K562 (cell line): ENCODE data around the gene SKIDA1. TPM values are rescaled to one million over a fixed set of nuclear protein-coding genes. Genes with fewer than 3 reads are reported as not detected.

Experiments
- ADNP ChIP-seq: fragments of 200-800 bp; sonication (Bioruptor generic); IDR thresholded peaks from 2 replicates; pipeline ENCODE4 v1.6.1; 2016; ENCODE audit warnings: missing genetic modification characterization, missing compliant biosample characterization
- FOXM1 ChIP-seq, 2 experiments: fragments of 450-650 bp in 1 of 2; sonication (generic) in 1 of 2; formaldehyde crosslinking in 1 of 2; IDR thresholded peaks; 2 replicates each; pipeline versions ENCODE4 v1.6.1 to v1.9.0; 2017 to 2022; ENCODE audit warnings: low read depth in 2 of 2, mild to moderate bottlenecking in 2 of 2, missing genetic modification reagents in 1 of 2, moderate library complexity in 1 of 2
- GABPA ChIP-seq: fragments of 200-800 bp; sonication (Bioruptor generic); conservative IDR thresholded peaks from 2 replicates; pipeline ENCODE4 v1.6.1; 2016; ENCODE audit warnings: low read depth, missing genetic modification characterization, missing compliant biosample characterization
- HIVEP1 ChIP-seq: fragments of 250-450 bp; sonication (Bioruptor Pico); IDR thresholded peaks from 2 replicates; pipeline ENCODE4 v1.4.0; 2020; ENCODE audit warnings: mild to moderate bottlenecking
- IFI16 ChIP-seq: fragments of 250-450 bp; sonication (Bioruptor Pico); IDR thresholded peaks from 2 replicates; pipeline ENCODE4 v2.1.2; 2022; ENCODE audit warnings: mild to moderate bottlenecking, inconsistent platforms
- MBD2 ChIP-seq: sonication (generic); IDR thresholded peaks from 2 replicates; pipeline ENCODE4 v1.6.1; 2016; ENCODE audit warnings: low read depth, borderline replicate concordance
- NCOA1 ChIP-seq: fragments of 450-650 bp; IDR thresholded peaks from 2 replicates; pipeline ENCODE4 v1.6.1; 2016; ENCODE audit warnings: low read depth
- POLR2B ChIP-seq: fragments of 450-650 bp; IDR thresholded peaks from 2 replicates; pipeline ENCODE4 v1.6.1; 2018; ENCODE audit warnings: low read depth; ENCODE audit not compliant: partially characterized antibody
- PRPF4 ChIP-seq: fragments of 200-400 bp; formaldehyde crosslinking; IDR thresholded peaks from one replicate; pipeline ENCODE4 v1.6.1; 2017; ENCODE audit warnings: low read length, low read depth, mild to moderate bottlenecking; ENCODE audit not compliant: insufficient read depth, poor library complexity, severe bottlenecking
- SMC3 ChIP-seq: conservative IDR thresholded peaks from 2 replicates; pipeline ENCODE4 v1.6.1; 2011; ENCODE audit warnings: low read depth, low read length, improper control_type of control experiment; ENCODE audit not compliant: insufficient read depth
- ZFP1 ChIP-seq: fragments of 450-650 bp; formaldehyde crosslinking; IDR thresholded peaks from 2 replicates; pipeline ENCODE4 v1.4.0; 2020; ENCODE audit warnings: mild to moderate bottlenecking, mixed read lengths
- ZKSCAN3 ChIP-seq: fragments of 250-450 bp; sonication (Bioruptor Pico); IDR thresholded peaks from 2 replicates; pipeline ENCODE4 v1.4.0; 2020
- ZNF311 ChIP-seq: fragments of 250-450 bp; sonication (Bioruptor Pico); IDR thresholded peaks from 2 replicates; pipeline ENCODE4 v1.4.0; 2020; ENCODE audit warnings: mild to moderate bottlenecking, moderate library complexity
- ZNF57 ChIP-seq: fragments of 450-650 bp; formaldehyde crosslinking; IDR thresholded peaks from 2 replicates; pipeline ENCODE4 v1.4.0; 2020; ENCODE audit warnings: mild to moderate bottlenecking, moderate library complexity
- ZNF699 ChIP-seq: fragments of 250-450 bp; sonication (Bioruptor Pico); IDR thresholded peaks from 2 replicates; pipeline ENCODE4 v1.8.0; 2021; ENCODE audit warnings: mild to moderate bottlenecking, moderate library complexity; ENCODE audit not compliant: insufficient replicate concordance
- polyA plus RNA-seq, 8 experiments: library from polyadenylated mRNA; depleted of rRNA in 4 of 8; stranded (reverse) in 5 of 8; unstranded in 3 of 8; fragments of >200 nt; fragmentation: Nextera tagmentation in 2 of 8; fragmentation: Illumina TruSeq in 1 of 8; extraction: Ambion mirVana in 2 of 8; extraction: Trizol in 1 of 8; gene quantifications; 2 replicates each; pipeline versions ENCODE4 v1.2.1 to v1.2.3, GENCODE V29; 2011 to 2014; ENCODE audit warnings: inconsistent platforms in 1 of 8, missing spikeins in 1 of 8
- total RNA-seq, 7 experiments: library from RNA; depleted of rRNA in 6 of 7; stranded (reverse); fragments of >200 nt in 6 of 7; fragmentation: Illumina TruSeq in 2 of 7; extraction: Trizol in 2 of 7; gene quantifications; 2 replicates each; pipeline versions ENCODE4 v1.2.1 to v1.2.3, GENCODE V29; 2011 to 2021; ENCODE audit warnings: low replicate concordance in 1 of 7
- TF ChIP-seq, protein P1 (sequence below): fragments of 200-400 bp; formaldehyde crosslinking; IDR thresholded peaks from 2 replicates; pipeline ENCODE4 v1.6.1; 2017; ENCODE audit warnings: mild to moderate bottlenecking, low read depth, low read length, moderate library complexity
- TF ChIP-seq, protein P2 (sequence below): fragments of 250-450 bp; sonication (Bioruptor Pico); IDR thresholded peaks from 2 replicates; pipeline ENCODE4 v1.5.0; 2020; ENCODE audit warnings: mild to moderate bottlenecking, borderline replicate concordance
- TF ChIP-seq, protein P3 (sequence below): IDR thresholded peaks from 3 replicates; pipeline ENCODE4 v1.6.1; 2011; ENCODE audit warnings: borderline replicate concordance, mild to moderate bottlenecking, moderate library complexity; ENCODE audit not compliant: insufficient read length; ENCODE audit errors: extremely low read depth

SKIDA1 gene
- total and polyA plus RNA-seq, 9 of the 15 experiments (the other 6 are each of a cell fraction or from before 2014, with no cell fraction given): 0.05 to 1.1 (median 0.42) TPM

DNA sequence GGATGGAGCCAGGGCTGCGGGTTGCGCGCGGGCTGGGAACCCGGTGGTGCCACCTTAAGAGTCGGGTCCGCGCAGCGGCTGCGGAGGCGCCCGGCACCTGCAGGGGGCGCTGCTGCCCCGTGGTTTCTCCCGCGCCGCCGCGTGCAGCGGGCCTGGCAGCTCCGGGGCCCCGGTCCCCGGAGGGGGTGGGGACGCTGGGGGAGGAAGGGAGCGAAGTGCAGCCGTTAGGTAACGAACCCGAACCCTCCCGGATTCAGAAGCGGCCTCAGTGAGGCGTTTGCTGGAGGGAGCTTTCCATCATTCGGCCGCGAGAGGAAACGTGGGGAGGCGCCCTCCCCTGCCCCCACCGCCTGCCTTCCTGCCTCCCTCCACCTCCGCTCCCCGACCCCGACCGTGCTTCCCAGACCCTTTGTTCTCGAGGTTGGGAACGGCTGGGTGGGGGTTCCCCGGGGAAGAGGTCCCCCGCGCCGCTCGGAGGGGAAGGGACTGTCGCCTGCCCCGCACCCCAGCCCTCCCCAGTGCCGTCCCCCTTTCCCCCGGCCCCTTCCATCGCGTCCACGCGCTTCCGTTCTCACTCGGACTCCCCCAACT is 29.6 kb downstream of the SKIDA1 start (continued):
- TF ChIP-seq ADNP (tag) (no peak), ZFP1 (CRISPR knock-in tag) (no peak), SMC3 (peak; percentile 90), ZNF311 (CRISPR knock-in tag) (no peak), IFI16 (CRISPR knock-in tag) (no peak), FOXM1 (IDR thresholded peaks at IDR 0.05; ENCODE audit: low read depth) (no peak), FOXM1 (CRISPR knock-in tag; IDR thresholded peaks at IDR 0.05; ENCODE audit: low read depth) (0 out of 2 replicates have a peak, but pooled peaks have one; percentile 67), GABPA (0 out of 2 replicates have a peak, but pooled peaks have one; percentile 5), ZNF57 (CRISPR knock-in tag) (no peak), ZKSCAN3 (CRISPR knock-in tag) (no peak), ZNF699 (CRISPR knock-in tag) (no peak), NCOA1 (no peak), POLR2B (no peak), MBD2 (peak; percentile 40; the same call in 1 of the 2 replicates), PRPF4 (peak; percentile 68), HIVEP1 (CRISPR knock-in tag) (peak; percentile 73; the same call in 1 of the 2 replicates)
- TF ChIP-seq, protein P1, sequence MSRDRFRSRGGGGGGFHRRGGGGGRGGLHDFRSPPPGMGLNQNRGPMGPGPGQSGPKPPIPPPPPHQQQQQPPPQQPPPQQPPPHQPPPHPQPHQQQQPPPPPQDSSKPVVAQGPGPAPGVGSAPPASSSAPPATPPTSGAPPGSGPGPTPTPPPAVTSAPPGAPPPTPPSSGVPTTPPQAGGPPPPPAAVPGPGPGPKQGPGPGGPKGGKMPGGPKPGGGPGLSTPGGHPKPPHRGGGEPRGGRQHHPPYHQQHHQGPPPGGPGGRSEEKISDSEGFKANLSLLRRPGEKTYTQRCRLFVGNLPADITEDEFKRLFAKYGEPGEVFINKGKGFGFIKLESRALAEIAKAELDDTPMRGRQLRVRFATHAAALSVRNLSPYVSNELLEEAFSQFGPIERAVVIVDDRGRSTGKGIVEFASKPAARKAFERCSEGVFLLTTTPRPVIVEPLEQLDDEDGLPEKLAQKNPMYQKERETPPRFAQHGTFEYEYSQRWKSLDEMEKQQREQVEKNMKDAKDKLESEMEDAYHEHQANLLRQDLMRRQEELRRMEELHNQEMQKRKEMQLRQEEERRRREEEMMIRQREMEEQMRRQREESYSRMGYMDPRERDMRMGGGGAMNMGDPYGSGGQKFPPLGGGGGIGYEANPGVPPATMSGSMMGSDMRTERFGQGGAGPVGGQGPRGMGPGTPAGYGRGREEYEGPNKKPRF: no peak
- TF ChIP-seq, protein P2, sequence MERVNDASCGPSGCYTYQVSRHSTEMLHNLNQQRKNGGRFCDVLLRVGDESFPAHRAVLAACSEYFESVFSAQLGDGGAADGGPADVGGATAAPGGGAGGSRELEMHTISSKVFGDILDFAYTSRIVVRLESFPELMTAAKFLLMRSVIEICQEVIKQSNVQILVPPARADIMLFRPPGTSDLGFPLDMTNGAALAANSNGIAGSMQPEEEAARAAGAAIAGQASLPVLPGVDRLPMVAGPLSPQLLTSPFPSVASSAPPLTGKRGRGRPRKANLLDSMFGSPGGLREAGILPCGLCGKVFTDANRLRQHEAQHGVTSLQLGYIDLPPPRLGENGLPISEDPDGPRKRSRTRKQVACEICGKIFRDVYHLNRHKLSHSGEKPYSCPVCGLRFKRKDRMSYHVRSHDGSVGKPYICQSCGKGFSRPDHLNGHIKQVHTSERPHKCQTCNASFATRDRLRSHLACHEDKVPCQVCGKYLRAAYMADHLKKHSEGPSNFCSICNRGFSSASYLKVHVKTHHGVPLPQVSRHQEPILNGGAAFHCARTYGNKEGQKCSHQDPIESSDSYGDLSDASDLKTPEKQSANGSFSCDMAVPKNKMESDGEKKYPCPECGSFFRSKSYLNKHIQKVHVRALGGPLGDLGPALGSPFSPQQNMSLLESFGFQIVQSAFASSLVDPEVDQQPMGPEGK: no peak
- TF ChIP-seq, protein P3, sequence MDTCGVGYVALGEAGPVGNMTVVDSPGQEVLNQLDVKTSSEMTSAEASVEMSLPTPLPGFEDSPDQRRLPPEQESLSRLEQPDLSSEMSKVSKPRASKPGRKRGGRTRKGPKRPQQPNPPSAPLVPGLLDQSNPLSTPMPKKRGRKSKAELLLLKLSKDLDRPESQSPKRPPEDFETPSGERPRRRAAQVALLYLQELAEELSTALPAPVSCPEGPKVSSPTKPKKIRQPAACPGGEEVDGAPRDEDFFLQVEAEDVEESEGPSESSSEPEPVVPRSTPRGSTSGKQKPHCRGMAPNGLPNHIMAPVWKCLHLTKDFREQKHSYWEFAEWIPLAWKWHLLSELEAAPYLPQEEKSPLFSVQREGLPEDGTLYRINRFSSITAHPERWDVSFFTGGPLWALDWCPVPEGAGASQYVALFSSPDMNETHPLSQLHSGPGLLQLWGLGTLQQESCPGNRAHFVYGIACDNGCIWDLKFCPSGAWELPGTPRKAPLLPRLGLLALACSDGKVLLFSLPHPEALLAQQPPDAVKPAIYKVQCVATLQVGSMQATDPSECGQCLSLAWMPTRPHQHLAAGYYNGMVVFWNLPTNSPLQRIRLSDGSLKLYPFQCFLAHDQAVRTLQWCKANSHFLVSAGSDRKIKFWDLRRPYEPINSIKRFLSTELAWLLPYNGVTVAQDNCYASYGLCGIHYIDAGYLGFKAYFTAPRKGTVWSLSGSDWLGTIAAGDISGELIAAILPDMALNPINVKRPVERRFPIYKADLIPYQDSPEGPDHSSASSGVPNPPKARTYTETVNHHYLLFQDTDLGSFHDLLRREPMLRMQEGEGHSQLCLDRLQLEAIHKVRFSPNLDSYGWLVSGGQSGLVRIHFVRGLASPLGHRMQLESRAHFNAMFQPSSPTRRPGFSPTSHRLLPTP: no peak
